HT-29 (cell line): ENCODE measurements around the gene PUS7L. TPM values are rescaled to one million over a fixed set of nuclear protein-coding genes. Genes with fewer than 3 reads are reported as not detected.
"Not testable (repeated sequence)": the region's sequence is repeated elsewhere in the genome, so short reads cannot be mapped to it uniquely, and the experiment has no call there.

Experiments
- DNase-seq: peaks from one replicate; pipeline ENCODE4 v3.0.0-alpha.2; 2015; ENCODE audit warnings: low spot score
- total RNA-seq: library from RNA; depleted of rRNA; stranded (reverse); fragments of >200 nt; shearing (Covaris generic); gene quantifications from 2 replicates; pipeline ENCODE4 v1.2.3, GENCODE V29; 2014

Gene PUS7L
- total RNA-seq, 1 experiment from 2014 or later: 7.3 TPM

- DNase-seq: not testable (repeated sequence)
Observed at GRCh38 chr12:43751360-43751759, 7.2 kb downstream of the PUS7L start.

- DNase-seq: no peak
Observed at GRCh38 chr12:43750814-43751213, 7.8 kb downstream of the PUS7L start.

- no peak for DNase-seq
Observed at GRCh38 chr12:43749016-43749415, 9.6 kb downstream of the PUS7L start.

- no peak for DNase-seq
Observed at GRCh38 chr12:43744826-43745225, 13.8 kb downstream of the PUS7L start.

- DNase-seq: no peak
Observed at GRCh38 chr12:43742106-43742505, 16.5 kb downstream of the PUS7L start.

- DNase-seq: no peak
Observed at GRCh38 chr12:43740511-43741100, 18.0 kb downstream of the PUS7L start.

- DNase-seq: no peak
Observed at GRCh38 chr12:43737646-43738045, 20.9 kb downstream of the PUS7L start.

GRCh38 chr12:43736927-43737440 is 21.6 kb downstream of the PUS7L start:
- no peak for DNase-seq

- DNase-seq: no peak
Observed at GRCh38 chr12:43733687-43734086, 24.9 kb downstream of the PUS7L start.

GRCh38 chr12:43730283-43730682 is 28.3 kb downstream of the PUS7L start:
- no peak for DNase-seq

- no peak for DNase-seq
Observed at GRCh38 chr12:43728698-43729097, 29.9 kb downstream of the PUS7L start.

- DNase-seq: peak; percentile 12
Observed at GRCh38 chr12:43728117-43728516, 30.5 kb downstream of the PUS7L start.

- no peak for DNase-seq
Observed at GRCh38 chr12:43723134-43723533, 35.5 kb downstream of the PUS7L start.

- DNase-seq: no peak
Observed at GRCh38 chr12:43722621-43723020, 36.0 kb downstream of the PUS7L start.

- DNase-seq: no peak
Observed at GRCh38 chr12:43711348-43711747, 47.2 kb downstream of the PUS7L start.

- not testable (repeated sequence) for DNase-seq
Observed at GRCh38 chr12:43703772-43704171, 54.8 kb downstream of the PUS7L start.

GRCh38 chr12:43701194-43701593 is 57.4 kb downstream of the PUS7L start:
- DNase-seq: not testable (repeated sequence)

GRCh38 chr12:43696154-43696553 is 62.4 kb downstream of the PUS7L start:
- no peak for DNase-seq

GRCh38 chr12:43694879-43695278 is 63.7 kb downstream of the PUS7L start:
- DNase-seq: no peak

- DNase-seq: no peak
Observed at GRCh38 chr12:43692064-43692463, 66.5 kb downstream of the PUS7L start.

- not testable (repeated sequence) for DNase-seq
Observed at GRCh38 chr12:43685491-43685890, 73.1 kb downstream of the PUS7L start.

- peak; percentile 55 for DNase-seq
Observed at GRCh38 chr12:43676183-43676813, 82.3 kb downstream of the PUS7L start.
